Endothelial cell of umbilical vein (primary cell): Measurements from ENCODE around the gene GRID2. TPM values are rescaled to one million over a fixed set of nuclear protein-coding genes. Genes with fewer than 3 reads are reported as not detected.
A peak's percentile ranks its signal among the peaks of the same experiment; 100 is the strongest.

Experiments
- BruUV-seq: library from RNA; stranded (reverse); fragments of 400-500 nt; replicated peaks from 2 replicates; lab custom pipeline; 2021; lab: Mats Ljungman, UMichigan
- CTCF ChIA-PET: fragments of 300-600, 350-600 bp; sonication (Branson Sonifier 250); formaldehyde crosslinking; loops from one replicate; lab custom pipeline; 2021; ENCODE audit warnings: antibody characterized with exemption, inconsistent platforms; lab: Charles Lee
- POLR2A ChIA-PET: fragments of 300-600, 350-600 bp; sonication (Branson Sonifier 250); formaldehyde crosslinking; loops from one replicate; lab custom pipeline; 2021; ENCODE audit warnings: antibody characterized with exemption, inconsistent platforms; lab: Charles Lee
- DNase-seq: peaks from one replicate; pipeline ENCODE4 v3.0.0-alpha.2; 2011; ENCODE audit warnings: low read depth, low spot score
- FAIRE-seq: peaks from 2 replicates; lab custom pipeline; 2011; peaks lifted over from hg19 to GRCh38; lab: Jason Lieb, UNC
- H2AFZ ChIP-seq: 2 replicates; pipeline ENCODE4 v1.6.0; 2012; ENCODE audit warnings: low read depth, low read length, control low read depth, inconsistent platforms
- H3K27ac ChIP-seq: 2 replicates; pipeline ENCODE4 v1.5.1; 2011; ENCODE audit warnings: low read depth, mild to moderate bottlenecking, control low read depth, low read length, moderate library complexity; ENCODE audit not compliant: insufficient read depth
- H3K27me3 ChIP-seq, 2 experiments: 2 replicates each; pipeline versions ENCODE4 v1.6.0 to v1.6.1; 2011; ENCODE audit warnings: low read length in 2 of 2, mixed read lengths in 1 of 2; ENCODE audit not compliant: control insufficient read depth in 2 of 2, insufficient read depth in 2 of 2
- H3K36me3 ChIP-seq, 2 experiments: 2 replicates in 1 of 2; 3 replicates in 1 of 2; pipeline ENCODE4 v1.5.1; 2011; ENCODE audit warnings: low read length in 2 of 2, mild to moderate bottlenecking in 1 of 2, moderate library complexity in 1 of 2; ENCODE audit not compliant: control insufficient read depth in 2 of 2, insufficient read depth in 2 of 2; ENCODE audit errors: extremely low read depth in 1 of 2
- H3K4me1 ChIP-seq: 3 replicates; pipeline ENCODE4 v1.5.1; 2011; ENCODE audit warnings: mild to moderate bottlenecking, low read length; ENCODE audit not compliant: control insufficient read depth, insufficient read depth; ENCODE audit errors: extremely low read depth
- H3K4me2 ChIP-seq: 2 replicates; pipeline ENCODE4 v1.6.1; 2011; ENCODE audit warnings: low read length, control low read depth, mixed read lengths; ENCODE audit not compliant: insufficient read depth
- H3K4me3 ChIP-seq, 3 experiments: fragments of 200-600 bp in 1 of 3; sonication (generic), shearing (Covaris generic) in 1 of 3; replicated peaks in 1 of 3; 2 replicates each; pipeline ENCODE4 v1.5.1; 2011 to 2016; ENCODE audit warnings: control low read depth in 3 of 3, low read length in 3 of 3, mild to moderate bottlenecking in 2 of 3, inconsistent platforms in 1 of 3, low read depth in 1 of 3, moderate library complexity in 1 of 3; ENCODE audit not compliant: insufficient read depth in 1 of 3
- H3K79me2 ChIP-seq: 2 replicates; pipeline ENCODE4 v1.6.0; 2012; ENCODE audit warnings: low read length, inconsistent platforms; ENCODE audit not compliant: control insufficient read depth, insufficient read depth
- H3K9ac ChIP-seq: replicated peaks from 2 replicates; pipeline ENCODE3; 2011; ENCODE audit warnings: low read length, control low read depth; ENCODE audit not compliant: insufficient read depth; ENCODE audit errors: extremely low read depth
- H3K9me1 ChIP-seq: replicated peaks from 3 replicates; pipeline ENCODE4 v1.6.0; 2011; ENCODE audit warnings: mild to moderate bottlenecking, low read length; ENCODE audit not compliant: control insufficient read depth, insufficient read depth; ENCODE audit errors: extremely low read depth
- H3K9me3 ChIP-seq: replicated peaks from 2 replicates; pipeline ENCODE4 v1.5.1; 2012; ENCODE audit warnings: low read length, inconsistent platforms; ENCODE audit not compliant: control insufficient read depth, insufficient read depth
- H4K20me1 ChIP-seq: replicated peaks from 2 replicates; pipeline ENCODE3; 2011; ENCODE audit warnings: mild to moderate bottlenecking, low read length; ENCODE audit not compliant: control insufficient read depth, insufficient read depth; ENCODE audit errors: extremely low read depth
- EZH2 ChIP-seq: IDR thresholded peaks from 2 replicates; pipeline ENCODE4 v1.6.1; 2012; ENCODE audit warnings: borderline replicate concordance, low read depth, mild to moderate bottlenecking, moderate library complexity, low read length, inconsistent platforms; ENCODE audit not compliant: severe bottlenecking
- FOS ChIP-seq: IDR thresholded peaks from 2 replicates; pipeline ENCODE4 v1.6.1; 2011; ENCODE audit warnings: mild to moderate bottlenecking, low read length, moderate library complexity, borderline replicate concordance; ENCODE audit not compliant: insufficient read depth
- GATA2 ChIP-seq: IDR thresholded peaks from 2 replicates; pipeline ENCODE4 v1.7.0; 2011; ENCODE audit warnings: low read depth, mild to moderate bottlenecking, moderate library complexity, mixed read lengths, low read length; ENCODE audit not compliant: insufficient read length, insufficient read depth
- JUN ChIP-seq: IDR thresholded peaks from 2 replicates; pipeline ENCODE4 v1.6.1; 2011; ENCODE audit warnings: borderline replicate concordance, low read depth; ENCODE audit not compliant: insufficient read length, insufficient read depth
- MYC ChIP-seq: IDR thresholded peaks from one replicate; pipeline ENCODE4 v1.6.1; 2011; ENCODE audit warnings: mild to moderate bottlenecking, low read depth, low read length
- POLR2A ChIP-seq: IDR thresholded peaks from 2 replicates; pipeline ENCODE4 v1.6.1; 2012; ENCODE audit warnings: low read depth, mild to moderate bottlenecking, control low read depth, low read length
- POLR2AphosphoS5 ChIP-seq: IDR thresholded peaks from 2 replicates; pipeline ENCODE4 v1.6.1; 2012; ENCODE audit warnings: low read depth, mild to moderate bottlenecking, control low read depth, low read length, moderate library complexity; ENCODE audit not compliant: insufficient read depth
- dilution Hi-C: fragments of 300-500 bp; cut with MboI; formaldehyde crosslinking; loops from one replicate; pipeline ENCODE4 v1.15.0; 2019; ENCODE audit warnings: low sequenced_read_pairs; ENCODE audit not compliant: extremely low pct_ligation_motif_present
- intact Hi-C: fragments of 100-400 bp; cut with micrococcal nuclease; formaldehyde crosslinking; loops from one replicate; pipeline ENCODE4 v1.10.0; 2022
- polyA plus RNA-seq, 4 experiments: library from polyadenylated mRNA; depleted of rRNA in 3 of 4; stranded (reverse) in 3 of 4; unstranded in 1 of 4; fragments of >200 nt; gene quantifications; 2 replicates each; pipeline versions ENCODE4 v1.2.1 to v1.2.3, GENCODE V29; 2011 to 2012; ENCODE audit warnings: missing spikeins in 1 of 4
- total RNA-seq: library from RNA; stranded (reverse); gene quantifications from 2 replicates; pipeline ENCODE4 v1.2.3, GENCODE V29; 2021
- TF ChIP-seq, protein P1 (sequence below), 2 donors: IDR thresholded peaks; 1 replicate in 1 of 2; 2 replicates in 1 of 2; pipeline ENCODE4 v1.5.1; 2011; ENCODE audit warnings: low read length in 2 of 2, mild to moderate bottlenecking in 2 of 2, moderate library complexity in 2 of 2, control low read depth in 1 of 2, inconsistent platforms in 1 of 2, low read depth in 1 of 2; ENCODE audit not compliant: insufficient read depth in 1 of 2; ENCODE audit errors: extremely low read depth in 1 of 2
- TF ChIP-seq, protein P2 (sequence below): IDR thresholded peaks from 2 replicates; pipeline ENCODE4 v1.6.1; 2011; ENCODE audit not compliant: insufficient read depth, insufficient read length

The GRID2 gene
- total and polyA plus RNA-seq, 2 donors (not counting 3 experiments of a cell fraction or from before 2014, with no cell fraction given) = not detected

DNA sequence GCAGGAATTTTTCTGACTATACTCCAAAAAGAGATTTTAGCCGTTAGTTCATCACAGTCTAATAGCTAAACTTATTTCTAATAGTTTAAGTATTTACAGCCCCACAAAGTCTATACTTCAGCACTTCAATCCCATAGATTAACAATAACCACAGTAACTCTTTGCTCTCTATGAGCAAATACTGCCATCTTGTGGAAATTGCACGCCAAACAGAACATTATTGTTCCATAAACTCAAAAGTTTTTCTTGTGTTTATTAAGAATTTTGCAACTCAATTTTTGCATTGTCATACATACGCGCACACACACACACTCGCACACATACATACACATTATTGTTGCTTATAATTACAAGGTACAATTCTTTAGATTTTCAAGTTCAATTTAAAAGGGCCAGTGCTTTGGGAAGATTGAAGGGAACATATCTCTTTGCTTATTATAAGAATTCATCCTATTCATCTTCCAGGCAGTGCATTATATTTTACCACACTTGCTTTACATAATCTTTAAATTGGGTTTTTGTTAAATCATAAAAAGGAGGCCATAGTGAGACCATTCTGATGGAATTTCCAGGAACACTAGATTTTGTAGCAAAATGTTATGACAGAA is 1461.0 kb downstream of the GRID2 start:
- Histone ChIP-seq H3K9me1 (no peaks in the 10 kb centered on the region), H3K36me3 (no peaks in the 10 kb centered on the region), H3K4me1 (no peaks in the 10 kb centered on the region), H3K4me3 (no peak overlapping the region), H2AFZ (no peak overlapping the region), H3K79me2 (no peaks in the 10 kb centered on the region), H3K4me2 (no peak overlapping the region), H3K27ac (no peak overlapping the region), H3K9me3 (no peaks in the 10 kb centered on the region), H4K20me1 (no peaks in the 10 kb centered on the region), H3K27me3 (peaks cover 0 to 2% of the 10 kb centered on the region in 2 experiments), H3K9ac (no peak overlapping the region)
- TF ChIP-seq FOS = no peak
- TF ChIP-seq, protein P1, sequence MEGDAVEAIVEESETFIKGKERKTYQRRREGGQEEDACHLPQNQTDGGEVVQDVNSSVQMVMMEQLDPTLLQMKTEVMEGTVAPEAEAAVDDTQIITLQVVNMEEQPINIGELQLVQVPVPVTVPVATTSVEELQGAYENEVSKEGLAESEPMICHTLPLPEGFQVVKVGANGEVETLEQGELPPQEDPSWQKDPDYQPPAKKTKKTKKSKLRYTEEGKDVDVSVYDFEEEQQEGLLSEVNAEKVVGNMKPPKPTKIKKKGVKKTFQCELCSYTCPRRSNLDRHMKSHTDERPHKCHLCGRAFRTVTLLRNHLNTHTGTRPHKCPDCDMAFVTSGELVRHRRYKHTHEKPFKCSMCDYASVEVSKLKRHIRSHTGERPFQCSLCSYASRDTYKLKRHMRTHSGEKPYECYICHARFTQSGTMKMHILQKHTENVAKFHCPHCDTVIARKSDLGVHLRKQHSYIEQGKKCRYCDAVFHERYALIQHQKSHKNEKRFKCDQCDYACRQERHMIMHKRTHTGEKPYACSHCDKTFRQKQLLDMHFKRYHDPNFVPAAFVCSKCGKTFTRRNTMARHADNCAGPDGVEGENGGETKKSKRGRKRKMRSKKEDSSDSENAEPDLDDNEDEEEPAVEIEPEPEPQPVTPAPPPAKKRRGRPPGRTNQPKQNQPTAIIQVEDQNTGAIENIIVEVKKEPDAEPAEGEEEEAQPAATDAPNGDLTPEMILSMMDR (IDR thresholded peaks at IDR 0.05; ENCODE audit: extremely low read depth in 1 of 2, insufficient read depth in 1 of 2, low read depth in 1 of 2, low read length in 2 of 2) = peak; percentile 40 to 48
- intact Hi-C loops = loop anchor here (10.0 kb wide), 1 partner anchor 1380 kb away; no protein-coding TSS in a partner anchor
- ChIA-PET POLR2A (no interaction called here), CTCF (no interaction called here)
- no TSS peak for BruUV-seq
- dilution Hi-C loops = no loop called here
- FAIRE-seq = peak; percentile 76
- DNase-seq = peak; percentile 56

DNA sequence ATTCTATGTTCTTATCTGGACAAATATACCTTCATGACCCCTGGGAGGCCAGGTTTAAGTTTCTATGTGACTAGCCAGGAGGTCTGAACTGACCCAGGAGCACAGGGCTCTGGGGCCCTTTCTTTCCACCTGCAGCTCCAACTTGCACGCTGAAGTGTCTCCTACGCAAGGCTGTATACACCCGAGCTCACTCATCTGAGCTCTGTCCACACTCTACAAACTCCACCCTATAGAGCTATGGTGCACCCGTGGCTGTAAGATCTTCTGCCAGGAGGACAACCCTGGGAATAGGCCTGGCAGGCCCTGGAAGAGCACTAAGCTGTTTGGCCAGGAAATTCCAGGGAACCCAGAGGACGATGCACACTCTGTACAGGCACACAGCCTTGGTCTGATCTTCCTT is 1464.2 kb downstream of the GRID2 start:
- no peaks in the 10 kb centered on the region for H4K20me1 ChIP-seq
- no peak for DNase-seq
- H3K4me2 ChIP-seq = no peak overlapping the region
- H3K9ac ChIP-seq = no peak overlapping the region
- no peaks in the 10 kb centered on the region for H3K36me3 ChIP-seq
- no peak overlapping the region for H3K27ac ChIP-seq
- intact Hi-C loops (loop anchor here (10.0 kb wide), 1 partner anchor 1383 kb away; no protein-coding TSS in a partner anchor), dilution Hi-C loops (no loop called here)
- no peaks in the 10 kb centered on the region for H3K79me2 ChIP-seq
- H3K4me1 ChIP-seq = no peaks in the 10 kb centered on the region
- BruUV-seq = no TSS peak
- CTCF ChIA-PET = interaction anchor here (0.8 kb wide), 1 partner anchor 10 kb away, joined by 3 read pairs; no protein-coding TSS in a partner anchor
- H3K4me3 ChIP-seq = no peak overlapping the region
- no peaks in the 10 kb centered on the region for H3K9me3 ChIP-seq
- H3K27me3 ChIP-seq = peaks cover 2% of the 10 kb centered on the region in 2 experiments
- H2AFZ ChIP-seq = no peak overlapping the region
- POLR2A ChIA-PET = no interaction called here
- no peak for FAIRE-seq
- no peak for TF ChIP-seq JUN
- no peak for TF ChIP-seq FOS
- TF ChIP-seq EZH2 = no peak
- TF ChIP-seq, protein P1 (IDR thresholded peaks at IDR 0.05; ENCODE audit: extremely low read depth in 1 of 2, insufficient read depth in 1 of 2, low read depth in 1 of 2, low read length in 2 of 2) = no peak
- no peak for TF ChIP-seq MYC
- no peak for TF ChIP-seq POLR2AphosphoS5
- TF ChIP-seq, protein P2, sequence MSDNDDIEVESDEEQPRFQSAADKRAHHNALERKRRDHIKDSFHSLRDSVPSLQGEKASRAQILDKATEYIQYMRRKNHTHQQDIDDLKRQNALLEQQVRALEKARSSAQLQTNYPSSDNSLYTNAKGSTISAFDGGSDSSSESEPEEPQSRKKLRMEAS = no peak
- TF ChIP-seq POLR2A = no peak
- TF ChIP-seq GATA2 = no peak
- H3K9me1 ChIP-seq = no peaks in the 10 kb centered on the region
